NCI-H2196 (cell line): Measurements from ENCODE around the gene PARD3B.
"Not testable (repeated sequence)": the region's sequence is repeated elsewhere in the genome, so short reads cannot be mapped to it uniquely, and the experiment has no call there.

Experiments used
- DNase-seq: peaks from one replicate; lab custom pipeline; 2025; ENCODE audit not compliant: unreplicated experiment; lab: John Stamatoyannopoulos, UW

PARD3B gene

DNA sequence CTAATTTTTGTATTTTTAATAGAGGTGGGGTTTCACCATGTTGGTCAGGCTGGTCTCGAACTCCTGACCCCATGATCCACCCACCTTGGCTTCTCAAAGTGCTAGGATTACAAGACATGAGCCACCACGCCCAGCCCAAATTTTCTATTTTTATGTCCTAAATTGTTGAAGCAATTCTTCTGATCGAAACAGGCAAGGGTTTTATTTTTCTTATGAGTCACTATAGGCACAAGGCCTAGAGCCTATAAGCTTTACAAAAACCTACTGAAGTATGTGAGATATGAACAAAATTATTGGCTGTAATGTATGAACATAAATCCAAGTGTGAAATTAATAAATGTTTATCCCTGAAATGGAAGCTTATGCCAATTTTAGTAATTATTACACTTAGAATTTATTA, 672.8 kb downstream of the PARD3B start:
- DNase-seq, result no peak

DNA sequence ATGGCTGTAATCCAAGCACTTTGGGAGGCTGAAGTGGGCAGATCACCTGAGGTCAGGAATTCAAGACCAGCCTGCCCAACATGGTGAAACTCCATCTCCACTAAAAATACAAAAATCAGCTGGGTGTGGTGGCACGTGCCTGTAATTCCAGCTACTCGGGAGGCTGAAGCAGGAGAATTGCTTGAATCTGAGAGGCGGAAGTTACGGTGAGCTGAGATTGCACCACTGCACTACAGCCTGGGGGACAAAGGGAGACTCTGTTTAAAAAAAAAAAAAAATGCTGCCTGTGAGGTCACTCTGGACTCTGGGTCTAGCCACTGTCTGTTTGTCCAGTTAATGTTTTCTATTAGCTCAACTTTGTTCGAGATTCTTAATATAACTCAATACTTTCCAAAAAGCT, 673.5 kb downstream of the PARD3B start:
- not testable (repeated sequence) for DNase-seq

DNA sequence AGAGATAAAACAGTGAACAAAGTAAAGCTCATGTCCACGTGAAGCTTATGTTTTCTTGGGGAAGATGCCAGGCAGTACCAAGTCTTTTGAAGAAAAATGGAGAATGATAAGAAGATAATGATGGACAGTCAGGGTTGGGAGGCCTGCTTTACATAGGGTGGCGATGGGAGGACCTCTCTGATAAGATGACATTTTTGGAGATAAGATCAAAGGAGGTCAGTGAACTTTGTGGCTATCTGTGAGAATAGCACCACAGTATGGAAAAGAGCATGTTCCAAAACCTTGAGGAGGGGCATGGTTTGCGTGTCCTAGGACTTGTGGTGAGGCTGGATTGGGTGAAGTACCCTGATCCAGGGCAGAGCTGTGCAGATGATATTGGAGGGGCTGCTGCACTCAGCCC, 675.3 kb downstream of the PARD3B start:
- no peak for DNase-seq

DNA sequence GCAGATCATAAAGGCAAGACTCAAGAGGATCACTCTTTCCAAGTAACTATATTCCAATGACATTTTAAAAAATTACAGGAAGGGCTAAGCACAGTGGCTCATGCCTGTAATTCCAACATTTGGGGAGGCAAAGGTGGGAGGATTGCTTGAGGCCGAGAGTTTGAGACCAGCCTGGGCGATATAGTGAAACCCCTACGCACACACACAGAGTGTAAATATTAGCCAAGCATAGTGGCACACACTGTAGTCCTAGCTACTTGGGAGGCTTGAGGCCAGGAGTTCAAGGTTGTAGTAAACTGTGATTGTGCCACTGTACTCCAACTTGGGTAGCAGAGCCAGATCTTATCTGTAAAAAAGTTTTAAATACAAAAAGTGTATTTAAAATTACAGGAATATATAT, 686.8 kb downstream of the PARD3B start:
- no peak for DNase-seq

DNA sequence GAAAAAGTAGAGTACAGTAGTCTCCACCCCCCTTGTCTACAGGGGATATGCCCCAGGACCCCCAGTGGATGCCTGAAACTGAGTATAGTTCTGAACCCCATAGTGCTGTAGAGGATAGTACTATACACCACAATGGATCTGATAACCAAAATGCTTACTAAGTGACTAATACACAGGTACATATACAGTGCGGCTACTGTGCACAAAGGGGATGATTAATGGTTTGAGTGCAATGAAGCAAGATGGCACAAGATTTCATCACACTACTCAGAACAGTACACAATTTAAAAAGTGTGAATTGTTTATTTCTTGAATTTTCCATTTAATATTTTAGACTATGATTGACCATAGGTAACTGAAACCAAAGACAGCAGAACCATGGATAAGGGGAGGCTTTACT, 690.2 kb downstream of the PARD3B start:
- DNase-seq, result no peak

DNA sequence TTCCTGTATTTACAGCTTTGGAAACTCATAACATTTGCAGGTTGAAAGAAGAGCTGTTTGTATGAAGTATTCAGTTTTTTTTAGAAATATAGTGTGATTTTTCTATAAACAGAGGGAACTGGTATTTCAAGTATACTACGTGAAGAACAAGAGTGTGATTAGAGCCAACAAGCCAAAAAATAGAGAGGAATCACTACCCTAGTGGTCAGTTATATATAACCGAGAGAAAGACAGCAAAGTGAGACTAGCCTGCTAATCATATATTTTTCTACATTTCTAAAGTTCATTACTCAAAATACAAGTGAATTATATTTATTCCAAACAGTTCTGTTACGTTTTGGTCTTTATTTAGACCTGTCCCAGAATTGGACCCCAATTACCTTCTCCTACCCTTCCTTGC, 692.2 kb downstream of the PARD3B start:
- DNase-seq, result no peak

DNA sequence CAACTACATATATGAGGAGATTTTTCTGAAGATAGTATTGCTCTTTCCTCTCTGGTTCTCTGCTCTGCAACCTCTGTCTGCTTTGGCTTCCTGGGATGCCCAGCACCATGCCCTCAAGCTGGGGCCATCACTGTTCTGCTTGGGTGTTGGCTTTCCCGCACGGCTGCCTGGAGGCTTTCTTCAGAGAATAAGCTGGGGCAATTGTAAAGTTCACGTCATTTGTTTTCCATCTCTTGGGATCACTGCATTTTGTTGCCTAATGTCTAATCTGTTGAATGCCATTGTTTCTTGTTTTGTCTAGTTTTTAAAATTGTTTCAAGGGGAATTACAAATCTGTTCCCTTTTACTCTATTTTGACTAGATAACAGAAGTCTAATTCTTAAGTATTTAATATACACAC, 699.7 kb downstream of the PARD3B start:
- DNase-seq, result no peak

DNA sequence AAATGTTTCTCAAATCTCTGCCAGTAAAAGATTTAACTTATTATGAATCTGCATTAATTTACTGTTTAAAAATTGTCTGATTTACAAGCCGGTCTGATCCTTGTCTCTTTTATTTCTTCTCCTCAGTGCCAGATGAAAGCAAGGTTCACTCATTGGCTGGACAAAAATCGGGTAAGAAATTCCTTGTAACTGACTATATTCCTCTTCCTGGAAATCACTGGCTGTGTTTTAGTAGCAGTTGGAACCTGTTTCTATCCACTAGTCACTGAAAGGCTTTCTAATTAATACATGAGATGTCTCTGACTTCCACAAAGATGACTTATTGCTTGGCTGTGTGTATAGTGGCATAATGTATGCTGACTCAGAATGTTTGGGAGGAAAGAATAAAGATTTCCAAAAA, 700.4 kb downstream of the PARD3B start:
- DNase-seq, result no peak

DNA sequence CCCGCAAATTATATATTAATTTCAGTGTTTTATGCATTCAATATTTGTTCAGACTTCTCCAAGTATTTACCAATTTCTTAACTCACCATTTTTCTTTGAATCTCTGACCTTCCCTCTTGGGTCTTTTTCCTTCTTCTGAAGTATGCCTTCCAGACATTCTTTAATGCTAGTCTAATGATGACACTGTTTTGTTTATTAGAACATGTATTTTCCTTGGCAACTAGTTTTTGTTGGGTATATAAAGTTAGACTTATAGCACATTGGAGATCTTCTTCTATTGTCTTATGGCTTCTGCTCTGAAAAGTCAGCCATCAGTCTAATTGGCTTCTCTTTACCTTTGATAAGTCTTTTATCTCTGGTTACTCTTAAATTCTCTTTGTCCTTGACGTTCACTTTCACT, 713.8 kb downstream of the PARD3B start:
- no peak for DNase-seq

DNA sequence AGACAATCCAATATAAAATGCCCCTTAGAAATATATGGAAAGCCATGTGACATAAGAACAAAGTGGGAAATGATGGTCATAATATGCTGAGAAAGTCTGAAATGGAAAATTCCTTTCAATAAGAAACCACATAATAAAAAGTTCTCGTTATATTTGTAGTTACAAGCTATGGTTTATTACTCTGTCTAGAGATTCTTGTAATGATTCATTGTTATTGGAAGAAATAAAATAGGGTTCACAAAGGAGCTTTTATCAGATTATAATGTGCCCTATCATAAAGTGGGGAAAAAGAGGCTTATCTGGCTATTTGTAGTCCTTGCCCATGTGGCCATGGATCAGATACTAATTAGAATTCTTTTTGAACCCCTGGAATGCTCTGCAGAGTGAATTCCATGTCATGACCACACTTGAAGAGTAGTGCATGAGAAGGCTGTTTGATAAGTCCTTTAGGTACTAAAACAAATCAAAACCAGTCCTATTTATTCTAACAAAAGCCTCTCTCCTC, 716.3 kb downstream of the PARD3B start:
- DNase-seq, result no peak

DNA sequence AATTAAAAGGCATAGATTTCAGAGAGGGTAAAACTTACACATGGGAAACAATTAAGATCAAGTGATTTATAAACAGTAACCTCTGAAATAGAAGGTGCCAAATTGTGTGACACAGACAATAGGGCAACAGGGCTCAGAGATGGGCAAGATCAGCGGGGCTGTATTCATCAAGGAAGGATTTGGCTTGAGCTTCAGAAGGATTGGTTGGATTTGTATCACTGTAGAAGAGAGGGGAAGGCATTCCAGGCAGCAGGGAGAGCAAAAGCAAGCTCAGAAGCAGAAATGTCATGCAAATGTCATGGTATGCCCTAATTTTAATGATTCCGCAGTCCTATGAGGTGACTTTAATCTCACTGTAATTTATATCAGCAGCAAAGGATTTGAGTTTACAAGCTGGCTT, 722.0 kb downstream of the PARD3B start:
- no peak for DNase-seq

DNA sequence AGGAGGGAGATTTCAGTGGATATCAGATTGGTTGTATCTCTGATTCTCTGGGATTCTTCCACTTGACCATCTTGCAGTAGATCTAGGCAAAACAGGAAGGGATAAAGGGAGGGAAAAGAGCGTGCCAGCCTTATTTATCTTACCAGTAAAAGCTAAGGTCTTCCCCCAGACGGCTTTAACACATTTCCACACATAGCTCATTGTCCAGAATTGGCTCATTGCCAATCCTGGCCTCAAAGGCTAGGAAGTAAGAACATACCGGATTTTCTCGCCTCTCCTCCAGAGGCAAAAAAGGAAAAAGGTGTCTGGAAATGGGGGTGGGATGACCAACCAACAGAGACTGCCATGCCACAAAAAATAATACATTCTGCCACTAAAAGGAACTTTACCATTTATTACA, 725.4 kb downstream of the PARD3B start:
- DNase-seq, result no peak

DNA sequence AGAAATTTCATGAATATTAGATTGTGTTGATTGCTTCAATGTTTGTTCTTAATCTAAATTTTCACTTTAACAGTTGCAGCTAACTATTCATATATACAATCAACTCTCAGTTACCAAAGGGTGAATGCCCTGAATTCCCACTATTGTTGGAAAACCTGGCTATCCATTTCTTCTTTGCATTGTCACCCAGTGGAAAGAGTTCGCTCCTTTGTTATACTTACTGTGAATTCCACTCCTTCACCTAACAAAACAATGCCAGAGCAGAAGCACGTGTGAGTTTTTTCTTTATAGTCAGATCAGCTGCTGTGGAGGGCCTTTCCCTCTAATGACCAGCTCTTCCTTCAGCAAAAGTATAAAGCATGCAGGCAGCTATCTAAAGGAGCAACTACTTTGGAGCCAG, 727.9 kb downstream of the PARD3B start:
- DNase-seq, result no peak

DNA sequence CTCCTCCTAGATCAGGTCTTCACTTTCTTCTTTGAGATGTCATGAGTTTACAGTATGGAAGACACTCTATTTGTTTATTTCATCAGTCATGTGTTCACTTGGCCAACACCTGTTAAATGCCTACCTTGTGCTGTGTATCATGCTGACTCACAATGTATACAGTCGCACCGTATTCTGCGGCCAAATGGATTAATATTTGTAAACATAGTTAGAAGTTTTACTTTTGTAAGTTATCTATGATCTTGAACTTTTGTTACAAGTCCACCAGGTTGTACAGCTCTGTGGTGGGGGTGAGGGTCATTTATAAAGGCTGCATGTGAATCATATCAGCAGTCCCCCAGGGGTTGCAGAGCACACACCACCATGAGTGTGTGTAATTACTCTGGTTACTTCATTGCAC, 728.4 kb downstream of the PARD3B start:
- DNase-seq, result no peak

DNA sequence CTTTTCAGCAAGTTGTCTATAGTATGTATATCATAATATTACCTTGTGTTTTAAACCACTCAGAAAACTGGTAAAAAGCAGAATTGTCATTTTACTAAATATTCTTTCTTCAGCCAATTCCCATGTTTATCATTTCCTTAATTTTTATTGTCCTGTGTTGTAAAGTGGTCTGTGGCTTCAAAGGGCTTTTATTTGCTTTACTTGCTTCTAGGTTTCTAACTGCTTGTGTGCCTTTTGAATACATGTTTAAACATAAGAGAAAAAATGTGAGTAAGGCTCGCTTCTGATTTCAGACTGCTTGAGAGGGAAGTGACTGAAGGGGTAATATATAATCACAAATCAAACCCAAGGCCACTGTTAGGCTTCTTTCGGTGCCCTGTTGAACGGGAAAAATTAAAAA, 729.5 kb downstream of the PARD3B start:
- DNase-seq, result no peak

DNA sequence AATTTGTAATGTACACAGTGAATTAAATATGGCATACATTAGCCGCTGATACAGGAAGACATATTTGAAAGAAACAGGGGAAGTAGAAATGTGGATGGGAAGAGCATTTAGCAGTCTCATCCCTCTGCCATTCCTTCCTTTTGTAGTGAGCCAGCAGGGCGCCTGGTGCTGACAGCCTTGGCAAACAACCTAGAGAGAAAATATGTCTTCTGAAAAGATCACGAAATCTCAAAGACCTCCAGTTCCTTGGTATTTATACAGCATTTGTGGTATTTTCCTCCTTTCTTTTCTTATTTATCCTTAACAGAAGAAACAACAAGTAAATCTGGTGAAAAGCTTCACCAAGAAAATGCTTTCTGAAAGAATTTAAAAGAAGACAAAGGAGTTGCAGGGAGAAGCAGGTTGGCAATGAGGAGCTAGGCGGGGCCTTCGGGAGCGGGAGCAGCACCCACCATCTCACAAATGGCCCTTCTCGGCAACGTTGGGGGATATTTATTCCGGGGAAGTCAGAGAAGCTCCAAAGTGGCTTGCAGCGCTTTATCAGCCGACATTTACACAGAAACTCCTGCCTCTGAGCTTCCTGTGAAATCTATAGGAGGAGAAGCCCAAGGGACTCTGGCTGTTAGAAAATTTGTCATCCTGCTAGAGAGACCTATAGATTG, 731.0 kb downstream of the PARD3B start:
- no peak for DNase-seq

DNA sequence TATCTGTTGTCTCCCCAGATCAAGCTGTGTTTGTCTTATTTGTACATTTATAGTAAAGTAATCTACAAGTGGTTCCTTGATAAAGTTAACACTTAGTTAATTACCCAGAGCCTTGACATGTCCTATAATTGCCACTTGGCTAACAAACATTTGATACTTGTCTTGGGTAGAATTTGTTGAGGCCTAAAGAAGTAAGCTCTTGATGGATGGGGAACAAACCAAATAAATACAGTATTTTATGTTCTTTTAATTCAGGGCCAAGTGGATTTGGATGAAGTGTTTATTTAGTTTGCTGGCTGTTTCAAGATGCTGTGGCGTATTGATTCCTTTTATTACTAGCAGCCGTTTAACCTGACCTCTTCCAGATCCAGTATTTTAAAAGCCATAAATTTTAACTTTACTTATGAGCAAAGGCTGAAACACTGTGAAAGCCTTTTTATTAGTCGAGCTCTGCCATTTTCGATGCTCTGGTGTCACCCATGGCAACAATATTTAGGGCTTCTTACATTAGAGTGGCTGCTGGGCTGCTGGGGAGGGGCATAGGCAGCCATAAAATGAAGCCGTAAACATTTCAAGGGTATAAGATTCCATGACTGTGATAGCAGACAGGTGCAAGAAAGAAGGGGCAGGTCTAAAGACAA, 735.4 kb downstream of the PARD3B start:
- DNase-seq, result no peak

DNA sequence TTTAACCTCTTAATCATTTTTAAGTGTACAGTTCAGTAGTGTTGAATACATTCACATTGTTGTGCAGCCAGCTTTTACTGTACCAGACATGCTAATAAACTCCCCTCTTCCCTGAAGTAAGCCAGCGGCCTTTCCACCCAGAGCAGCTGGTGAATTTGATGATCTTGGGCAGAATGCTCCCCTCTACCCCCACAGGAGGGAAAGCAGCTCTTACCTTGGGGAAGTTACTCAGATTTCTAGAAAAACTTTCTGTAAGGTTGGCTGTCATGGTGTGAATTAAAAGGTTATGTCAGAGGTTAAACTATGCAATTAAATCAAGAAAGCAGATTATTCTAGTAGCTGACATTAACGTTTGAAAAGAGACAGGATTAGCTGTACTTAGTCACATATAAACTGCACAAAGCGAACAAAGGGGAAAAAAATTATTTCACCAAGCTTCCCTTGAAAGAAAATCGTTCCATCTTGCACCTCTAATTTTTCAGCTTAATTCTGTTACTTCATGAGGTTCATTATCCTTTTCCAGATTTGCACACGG, 738.5 kb downstream of the PARD3B start:
- DNase-seq, result no peak

DNA sequence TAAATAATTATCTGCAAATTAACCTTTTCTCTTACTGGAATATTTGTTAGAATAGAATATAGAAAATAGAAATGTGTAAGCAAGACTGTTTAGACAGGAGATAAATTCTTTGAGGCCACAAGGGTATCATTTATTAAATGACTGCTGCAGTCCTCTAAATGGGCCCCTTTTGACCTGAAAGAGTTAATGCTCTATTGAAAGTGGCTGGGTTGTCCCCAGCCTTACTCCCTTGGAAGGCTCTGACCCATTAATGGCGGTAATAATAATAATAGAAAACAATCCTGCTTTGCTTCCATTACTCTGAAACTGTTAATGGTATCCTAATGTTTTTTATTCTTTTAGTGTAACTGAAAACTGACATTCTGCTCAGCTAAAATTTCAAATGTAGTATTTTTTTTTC, 739.1 kb downstream of the PARD3B start:
- DNase-seq, result no peak

DNA sequence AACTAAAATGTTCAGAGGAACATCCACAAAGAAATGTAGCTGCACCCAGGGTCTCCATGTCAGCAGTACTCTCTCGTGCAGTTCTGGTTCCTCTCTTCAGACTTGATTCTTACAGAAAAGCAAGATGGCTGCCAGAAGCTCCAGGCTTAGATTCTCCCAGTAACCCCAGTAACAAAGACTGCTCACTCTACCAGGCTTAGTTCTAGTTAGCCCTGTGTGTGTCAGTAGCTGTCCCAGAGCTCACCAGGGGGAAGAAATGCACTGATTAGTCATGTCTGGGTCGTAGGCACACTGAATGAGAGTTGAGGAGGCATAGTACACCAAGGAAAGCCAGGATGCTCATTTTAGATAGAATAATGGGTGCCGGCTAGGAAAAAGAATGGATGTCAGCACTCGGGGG, 742.0 kb downstream of the PARD3B start:
- no peak for DNase-seq

DNA sequence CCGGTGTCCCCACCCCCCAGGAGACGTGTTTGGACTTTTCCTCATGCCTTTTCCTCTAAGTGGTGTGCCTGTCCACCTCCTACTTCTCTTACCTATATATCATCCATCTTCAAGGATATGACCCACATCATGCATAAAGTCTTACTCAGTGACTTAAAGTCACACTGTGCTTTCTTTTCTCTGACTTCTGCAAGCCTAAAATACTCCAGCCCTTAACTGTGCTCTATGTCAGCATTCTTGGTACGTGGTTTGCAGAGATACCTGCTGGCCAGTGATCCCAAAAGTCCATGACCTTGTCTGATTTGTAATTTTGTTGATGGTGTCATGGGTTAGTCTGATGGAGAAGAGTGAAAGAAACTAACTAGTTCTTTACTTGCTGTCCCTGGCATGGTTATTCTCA, 743.4 kb downstream of the PARD3B start:
- no peak for DNase-seq

DNA sequence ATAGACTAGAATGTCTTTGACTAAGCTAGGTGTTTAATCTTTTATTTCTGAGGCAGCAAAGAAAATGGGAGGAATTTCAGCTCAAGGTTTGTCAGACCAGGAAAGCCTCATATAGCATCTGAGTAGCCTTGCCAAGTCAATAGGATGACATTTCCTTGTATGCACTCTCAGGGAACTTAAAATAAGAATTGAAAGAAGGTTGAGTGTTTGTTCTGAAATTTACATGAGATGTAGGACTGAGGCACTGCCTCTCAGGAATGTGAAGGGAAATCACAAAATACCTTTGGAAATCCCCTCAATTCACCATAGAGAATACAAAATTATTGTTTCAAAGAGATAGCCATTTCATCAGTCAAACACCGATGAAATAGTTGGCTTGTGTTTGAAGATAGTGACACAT, 745.0 kb downstream of the PARD3B start:
- no peak for DNase-seq
